ENCODE measurements around the gene HPSE2.

The HPSE2 gene

GRCh38 chr10:98570834-98571233 is 664.8 kb downstream of the HPSE2 start:
- Histone ChIP-seq H4K20me1 (ENCODE audit: low read depth, low read length) (no peaks in the 10 kb centered on the region), H3K9ac (ENCODE audit: low read length) (no peak overlapping the region), H3K4me3 (ENCODE audit: insufficient read depth, low read length, poor library complexity, severe bottlenecking) (no peak overlapping the region), H3K4me2 (ENCODE audit: low read depth, low read length, poor library complexity, severe bottlenecking) (no peak overlapping the region), H3K36me3 (ENCODE audit: low read length) (no peaks in the 10 kb centered on the region), H3K9me3 (ENCODE audit: insufficient read depth, low read length) (no peaks in the 10 kb centered on the region), H3K27ac (ENCODE audit: low read depth, low read length) (no peak overlapping the region), H3F3A (ENCODE audit: insufficient read depth) (no peaks in the 10 kb centered on the region), H2AFZ (ENCODE audit: low read depth, low read length, severe bottlenecking) (no peak overlapping the region), H3K27me3 (ENCODE audit: low read length) (no peaks in the 10 kb centered on the region), H3K9me2 (replicated peaks; ENCODE audit: insufficient read depth, low read length) (no peaks in the 10 kb centered on the region), H3K79me2 (ENCODE audit: insufficient read depth, low read length) (no peaks in the 10 kb centered on the region)
- TF ChIP-seq CTCF (IDR thresholded peaks at IDR 0.05; ENCODE audit: insufficient read depth, low read length, poor library complexity, severe bottlenecking) (no peak), EZH2phosphoT487 (conservative IDR thresholded peaks at IDR 0.05; ENCODE audit: low read length) (no peak)

- Histone ChIP-seq H2AFZ (ENCODE audit: low read depth, low read length, severe bottlenecking) (no peak overlapping the region), H3K4me2 (ENCODE audit: low read depth, low read length, poor library complexity, severe bottlenecking) (no peak overlapping the region), H3K4me3 (ENCODE audit: insufficient read depth, low read length, poor library complexity, severe bottlenecking) (no peak overlapping the region), H3K9ac (ENCODE audit: low read length) (no peak overlapping the region), H3K79me2 (ENCODE audit: insufficient read depth, low read length) (no peaks in the 10 kb centered on the region), H3K9me3 (ENCODE audit: insufficient read depth, low read length) (no peaks in the 10 kb centered on the region), H3K27me3 (ENCODE audit: low read length) (no peaks in the 10 kb centered on the region), H3F3A (ENCODE audit: insufficient read depth) (no peaks in the 10 kb centered on the region), H3K36me3 (ENCODE audit: low read length) (no peaks in the 10 kb centered on the region), H3K27ac (ENCODE audit: low read depth, low read length) (no peak overlapping the region), H4K20me1 (ENCODE audit: low read depth, low read length) (no peaks in the 10 kb centered on the region), H3K9me2 (replicated peaks; ENCODE audit: insufficient read depth, low read length) (no peaks in the 10 kb centered on the region)
- TF ChIP-seq CTCF (IDR thresholded peaks at IDR 0.05; ENCODE audit: insufficient read depth, low read length, poor library complexity, severe bottlenecking), result no peak
- no peak for TF ChIP-seq EZH2phosphoT487 (conservative IDR thresholded peaks at IDR 0.05; ENCODE audit: low read length)
Measured at GRCh38 chr10:98569853-98570252, 665.8 kb downstream of the HPSE2 start.

- no peaks in the 10 kb centered on the region for H3F3A ChIP-seq (ENCODE audit: insufficient read depth)
- no peak overlapping the region for H2AFZ ChIP-seq (ENCODE audit: low read depth, low read length, severe bottlenecking)
- TF ChIP-seq EZH2phosphoT487 (conservative IDR thresholded peaks at IDR 0.05; ENCODE audit: low read length), result no peak
- no peak for TF ChIP-seq CTCF (IDR thresholded peaks at IDR 0.05; ENCODE audit: insufficient read depth, low read length, poor library complexity, severe bottlenecking)
- no peaks in the 10 kb centered on the region for H3K27me3 ChIP-seq (ENCODE audit: low read length)
- no peaks in the 10 kb centered on the region for H4K20me1 ChIP-seq (ENCODE audit: low read depth, low read length)
- H3K27ac ChIP-seq (ENCODE audit: low read depth, low read length), result no peak overlapping the region
- H3K9me2 ChIP-seq (replicated peaks; ENCODE audit: insufficient read depth, low read length), result no peaks in the 10 kb centered on the region
- no peak overlapping the region for H3K4me2 ChIP-seq (ENCODE audit: low read depth, low read length, poor library complexity, severe bottlenecking)
- no peak overlapping the region for H3K9ac ChIP-seq (ENCODE audit: low read length)
- no peaks in the 10 kb centered on the region for H3K9me3 ChIP-seq (ENCODE audit: insufficient read depth, low read length)
- no peak overlapping the region for H3K4me3 ChIP-seq (ENCODE audit: insufficient read depth, low read length, poor library complexity, severe bottlenecking)
- H3K36me3 ChIP-seq (ENCODE audit: low read length), result no peaks in the 10 kb centered on the region
- H3K79me2 ChIP-seq (ENCODE audit: insufficient read depth, low read length), result no peaks in the 10 kb centered on the region
Measured at GRCh38 chr10:98568551-98568950, 667.1 kb downstream of the HPSE2 start.
